Osteocyte (in vitro differentiated cells): ENCODE data around the gene CYTH3. TPM values are rescaled to one million over a fixed set of nuclear protein-coding genes. Genes with fewer than 3 reads are reported as not detected.

Experiments used
- DNase-seq: peaks from one replicate; pipeline ENCODE4 v3.0.0; 2021; ENCODE audit warnings: mixed read lengths; ENCODE audit not compliant: unreplicated experiment; ENCODE audit errors: extremely low spot score
- H3K27ac Mint-ChIP-seq: one replicate; pipeline ENCODE4 v1.8.0; 2021; ENCODE audit warnings: mild to moderate bottlenecking, mixed read lengths; ENCODE audit not compliant: unreplicated experiment
- H3K27me3 Mint-ChIP-seq: one replicate; pipeline ENCODE4 v1.8.0; 2021; ENCODE audit warnings: mixed read lengths; ENCODE audit not compliant: unreplicated experiment
- H3K36me3 Mint-ChIP-seq: one replicate; pipeline ENCODE4 v1.8.0; 2021; ENCODE audit warnings: mixed read lengths; ENCODE audit not compliant: unreplicated experiment
- H3K4me1 Mint-ChIP-seq: one replicate; pipeline ENCODE4 v1.8.0; 2021; ENCODE audit warnings: mixed read lengths; ENCODE audit not compliant: unreplicated experiment
- H3K4me3 Mint-ChIP-seq: one replicate; pipeline ENCODE4 v1.8.0; 2021; ENCODE audit warnings: mild to moderate bottlenecking, moderate library complexity, mixed read lengths; ENCODE audit not compliant: unreplicated experiment
- H3K9me3 Mint-ChIP-seq: one replicate; pipeline ENCODE4 v1.8.0; 2021; ENCODE audit warnings: mixed read lengths; ENCODE audit not compliant: unreplicated experiment
- CTCF ChIP-seq: fragments of 200-600 bp; sonication (generic); IDR thresholded peaks from 2 replicates; pipeline ENCODE4 v1.5.0; 2021; ENCODE audit warnings: antibody characterized with exemption, mild to moderate bottlenecking, moderate library complexity
- total RNA-seq: library from RNA; stranded (reverse); gene quantifications from 2 replicates; pipeline ENCODE4 v1.2.1, GENCODE V29; 2021

CYTH3 gene
- total RNA-seq, 1 donor from 2014 or later = 63.9 TPM

- Mint-ChIP-seq H3K27me3 (no peaks in the 10 kb centered on the region), H3K27ac (no peak overlapping the region), H3K4me3 (no peak overlapping the region), H3K9me3 (peaks cover 12% of the 10 kb centered on the region), H3K4me1 (no peaks in the 10 kb centered on the region), H3K36me3 (peaks cover 50% of the 10 kb centered on the region)
- no peak for TF ChIP-seq CTCF
- peak; percentile 49 for DNase-seq
These were observed 148.6 kb downstream of the CYTH3 start for GRCh38 chr7:6123843-6124242.

DNA sequence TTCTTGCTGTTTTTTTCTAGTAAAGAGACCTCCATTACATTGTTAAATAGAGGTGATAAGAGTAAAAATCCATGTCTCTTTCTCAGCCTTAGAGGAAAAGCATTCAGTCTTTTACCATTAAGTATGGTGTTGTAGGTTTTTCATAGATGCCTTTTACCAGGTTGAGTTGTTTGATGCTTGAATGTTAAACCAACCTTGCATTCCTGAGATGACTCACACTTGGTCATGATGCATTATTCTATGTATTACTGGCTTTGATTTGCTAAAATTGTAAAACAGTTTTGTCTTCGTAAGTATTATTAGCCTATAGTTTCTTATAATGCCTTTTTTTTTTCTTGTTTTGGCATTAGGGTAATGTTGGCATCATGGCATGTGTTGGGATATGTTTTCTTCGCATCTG lies 151.3 kb downstream of the CYTH3 start:
- no peaks in the 10 kb centered on the region for H3K27me3 Mint-ChIP-seq
- no peak for DNase-seq
- no peak for TF ChIP-seq CTCF
- H3K9me3 Mint-ChIP-seq = peaks cover 12% of the 10 kb centered on the region
- H3K27ac Mint-ChIP-seq = no peak overlapping the region
- no peaks in the 10 kb centered on the region for H3K4me1 Mint-ChIP-seq
- peaks cover 62% of the 10 kb centered on the region for H3K36me3 Mint-ChIP-seq
- H3K4me3 Mint-ChIP-seq = no peak overlapping the region

DNA sequence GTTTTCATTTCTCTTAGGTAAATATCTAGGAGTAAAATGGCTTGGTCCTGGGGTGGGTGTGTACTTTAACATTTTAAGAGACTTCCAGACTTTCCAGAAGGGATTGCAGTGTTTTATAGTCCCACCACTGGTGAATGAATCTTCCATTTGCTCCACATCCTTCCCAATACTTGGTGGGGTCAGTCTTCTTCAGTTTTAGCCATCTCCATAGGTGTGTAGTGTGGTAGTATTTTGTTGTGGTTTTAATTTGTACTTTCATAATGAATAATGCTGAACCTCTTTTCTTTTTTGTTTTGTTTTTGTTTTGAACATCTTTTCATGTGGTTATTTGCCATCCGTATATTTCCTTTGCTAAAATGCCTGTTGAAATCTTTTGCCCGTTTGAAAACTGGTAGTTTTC lies 154.9 kb downstream of the CYTH3 start:
- peaks cover 67% of the 10 kb centered on the region for H3K36me3 Mint-ChIP-seq
- TF ChIP-seq CTCF = no peak
- H3K9me3 Mint-ChIP-seq = peaks cover 12% of the 10 kb centered on the region
- H3K4me1 Mint-ChIP-seq = no peaks in the 10 kb centered on the region
- no peak overlapping the region for H3K27ac Mint-ChIP-seq
- DNase-seq = no peak
- H3K27me3 Mint-ChIP-seq = no peaks in the 10 kb centered on the region
- no peak overlapping the region for H3K4me3 Mint-ChIP-seq

- H3K4me1 Mint-ChIP-seq = no peaks in the 10 kb centered on the region
- H3K4me3 Mint-ChIP-seq = no peak overlapping the region
- H3K27ac Mint-ChIP-seq = no peak overlapping the region
- no peak for TF ChIP-seq CTCF
- H3K27me3 Mint-ChIP-seq = no peaks in the 10 kb centered on the region
- no peak for DNase-seq
- H3K36me3 Mint-ChIP-seq = peaks cover 60% of the 10 kb centered on the region
- peaks cover 3% of the 10 kb centered on the region for H3K9me3 Mint-ChIP-seq
These were observed 156.2 kb downstream of the CYTH3 start for GRCh38 chr7:6116211-6116610.

Other genes with a start within 250 kb of the CYTH3 start
- not detected in 2 replicates for gene ANKRD61, start 241.2 kb downstream of the CYTH3 start, total RNA-seq
- 83.1 and 89.7 TPM in 2 replicates for gene EIF2AK1, start 213.4 kb downstream of the CYTH3 start, total RNA-seq
- gene USP42, start 167.7 kb downstream of the CYTH3 start, total RNA-seq = 14.2 and 14.6 TPM in 2 replicates
- gene FAM220A, start 76.3 kb upstream of the CYTH3 start, total RNA-seq = 23.0 and 27.7 TPM in 2 replicates
- 267 and 270 TPM in 2 replicates for gene RAC1, start 101.9 kb upstream of the CYTH3 start, total RNA-seq
- gene DAGLB, start 175.3 kb upstream of the CYTH3 start, total RNA-seq = 21.5 and 22.4 TPM in 2 replicates
- 196 and 197 TPM in 2 replicates for gene KDELR2, start 211.5 kb upstream of the CYTH3 start, total RNA-seq